KOPT-K1 (cell line): ENCODE measurements around the gene PTPRM.

Source experiments
- H3K27ac ChIP-seq: fragments of 200-600 bp; sonication (generic); 2 replicates; pipeline ENCODE4 v1.5.1; 2016; ENCODE audit warnings: antibody characterized with exemption, mild to moderate bottlenecking, low read depth, low read length; ENCODE audit not compliant: poor library complexity, severe bottlenecking
- H3K36me3 ChIP-seq: fragments of 200-600 bp; sonication (generic); 2 replicates; pipeline ENCODE4 v1.5.1; 2017; ENCODE audit warnings: antibody characterized with exemption, mild to moderate bottlenecking, low read length, moderate library complexity; ENCODE audit not compliant: insufficient read depth
- H3K9me3 ChIP-seq: fragments of 200-600 bp; sonication (generic); 2 replicates; pipeline ENCODE4 v1.5.1; 2017; ENCODE audit warnings: antibody characterized with exemption, low read length, mild to moderate bottlenecking; ENCODE audit not compliant: insufficient read depth, poor library complexity, severe bottlenecking

Gene PTPRM

DNA sequence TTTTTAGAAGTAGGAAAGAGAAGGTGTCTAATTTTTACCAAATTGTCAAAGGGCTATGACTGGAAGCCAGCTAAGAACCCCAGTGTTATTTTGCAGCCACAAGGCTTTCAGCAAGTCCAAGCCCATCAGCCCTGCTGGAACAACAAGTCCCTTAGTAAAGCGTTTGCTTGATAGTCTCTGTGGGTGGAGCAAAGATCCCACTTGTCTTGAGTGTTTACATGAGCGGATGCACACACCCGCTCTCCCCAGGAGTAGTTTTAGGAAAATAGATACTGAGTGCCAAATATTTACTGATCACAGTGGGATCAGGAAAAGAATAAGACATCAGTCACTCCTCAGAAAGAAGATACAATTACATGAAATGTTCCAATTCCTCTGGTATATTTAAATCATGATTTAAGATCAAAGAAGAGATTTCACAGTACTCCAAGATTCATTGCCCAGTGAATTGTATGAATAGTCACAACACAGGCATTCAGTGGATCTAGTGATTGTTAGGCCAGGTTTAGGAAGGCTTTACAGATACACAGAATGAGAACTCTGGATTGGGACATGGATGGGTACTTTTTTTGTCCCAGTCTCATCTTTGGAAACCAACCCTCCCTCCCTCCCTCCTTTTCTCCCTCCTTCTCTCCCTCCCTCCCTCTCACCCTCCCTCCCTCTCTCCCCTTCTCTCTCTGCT lies 514.9 kb downstream of the PTPRM start:
- Histone ChIP-seq H3K9me3 (no peaks in the 10 kb centered on the region), H3K36me3 (no peaks in the 10 kb centered on the region), H3K27ac (no peak overlapping the region)

DNA sequence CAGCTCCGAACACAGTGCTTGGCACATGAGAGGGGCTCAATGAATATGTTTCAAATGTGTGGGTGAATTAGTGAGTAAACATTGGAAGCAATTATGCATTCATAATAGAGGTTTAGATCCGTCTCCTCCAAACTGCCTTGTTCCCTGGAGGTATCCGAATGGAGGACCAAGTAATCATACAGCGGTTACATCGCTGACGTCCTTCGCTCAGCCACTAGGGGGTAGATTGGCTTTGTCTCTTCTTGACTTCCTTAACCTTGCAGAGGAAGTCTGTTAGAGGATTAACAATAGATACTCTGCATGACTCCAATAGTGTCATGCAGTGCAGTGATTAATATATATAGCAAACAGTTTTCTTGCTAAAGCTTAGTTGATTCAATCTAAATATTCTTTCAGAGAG lies 517.0 kb downstream of the PTPRM start:
- Histone ChIP-seq H3K36me3 (no peaks in the 10 kb centered on the region), H3K9me3 (no peaks in the 10 kb centered on the region), H3K27ac (no peak overlapping the region)

DNA sequence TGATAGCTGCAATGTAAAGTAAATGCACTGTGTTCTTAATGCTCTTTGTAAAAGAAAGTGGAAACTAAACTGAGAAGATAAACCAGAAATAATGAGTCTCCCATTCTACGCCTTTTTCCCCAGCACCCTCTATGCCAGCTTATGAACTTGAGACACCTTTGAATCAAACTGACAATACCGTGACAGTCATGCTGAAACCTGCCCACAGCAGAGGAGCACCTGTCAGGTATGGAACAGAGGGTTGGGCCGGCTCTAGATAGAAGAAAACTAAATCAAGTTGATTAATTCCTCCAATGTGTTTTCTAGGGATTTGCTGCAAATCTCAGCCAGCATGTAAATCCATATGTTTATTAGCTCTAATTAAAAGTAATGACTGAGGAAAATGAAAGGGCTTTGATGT lies 521.5 kb downstream of the PTPRM start:
- Histone ChIP-seq H3K36me3 (no peaks in the 10 kb centered on the region), H3K9me3 (no peaks in the 10 kb centered on the region), H3K27ac (no peak overlapping the region)

DNA sequence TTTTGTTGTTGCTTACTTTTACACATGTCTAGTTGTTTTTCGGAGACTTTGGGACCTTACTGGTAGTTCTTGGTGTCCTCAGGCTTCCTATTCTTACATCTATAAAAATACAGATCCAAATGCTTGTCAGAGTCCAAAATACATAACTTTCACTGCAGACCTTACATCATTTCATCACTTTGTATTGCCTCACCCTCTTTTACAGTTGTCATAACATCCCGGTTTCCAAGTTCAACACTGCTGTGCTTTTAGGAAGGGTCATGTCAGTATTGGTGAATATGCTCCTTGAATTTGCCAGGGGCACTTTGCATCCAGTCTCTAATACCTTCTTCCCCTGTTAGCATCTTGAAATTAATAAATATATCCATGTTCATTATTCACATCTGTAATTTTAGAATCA lies 523.9 kb downstream of the PTPRM start:
- H3K36me3 ChIP-seq, result no peaks in the 10 kb centered on the region
- no peaks in the 10 kb centered on the region for H3K9me3 ChIP-seq
- H3K27ac ChIP-seq, result no peak overlapping the region

DNA sequence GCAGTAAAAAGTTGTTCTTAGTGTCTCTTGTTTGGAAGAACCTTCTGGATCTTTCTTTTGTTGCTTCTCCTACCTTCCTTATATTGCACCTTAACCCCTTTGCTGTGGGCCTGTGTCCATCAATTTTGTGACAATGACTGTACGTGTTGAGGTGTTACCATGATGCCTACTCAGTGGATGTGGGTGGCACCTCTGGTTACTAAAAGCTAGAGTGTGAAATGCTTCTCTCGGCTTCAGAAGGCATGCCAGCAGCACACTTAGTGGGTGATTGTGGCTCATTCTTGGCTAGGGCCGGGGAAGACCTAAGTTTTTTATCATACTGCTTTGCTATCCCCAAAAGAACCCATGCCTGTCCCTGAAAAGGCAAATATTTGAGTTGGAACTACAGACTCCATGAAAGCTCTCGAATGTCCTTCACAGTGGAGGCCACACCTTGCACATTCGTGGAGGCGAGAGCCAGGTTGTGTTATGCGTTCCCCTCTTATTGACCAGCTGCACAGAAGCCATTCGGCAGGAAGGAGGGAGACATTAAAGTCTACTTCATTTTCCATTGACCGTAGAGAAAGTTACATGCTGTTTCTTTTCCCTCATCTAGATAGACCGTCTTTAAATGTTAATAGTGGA lies 528.9 kb downstream of the PTPRM start:
- Histone ChIP-seq H3K27ac (no peak overlapping the region), H3K9me3 (no peaks in the 10 kb centered on the region), H3K36me3 (no peaks in the 10 kb centered on the region)

DNA sequence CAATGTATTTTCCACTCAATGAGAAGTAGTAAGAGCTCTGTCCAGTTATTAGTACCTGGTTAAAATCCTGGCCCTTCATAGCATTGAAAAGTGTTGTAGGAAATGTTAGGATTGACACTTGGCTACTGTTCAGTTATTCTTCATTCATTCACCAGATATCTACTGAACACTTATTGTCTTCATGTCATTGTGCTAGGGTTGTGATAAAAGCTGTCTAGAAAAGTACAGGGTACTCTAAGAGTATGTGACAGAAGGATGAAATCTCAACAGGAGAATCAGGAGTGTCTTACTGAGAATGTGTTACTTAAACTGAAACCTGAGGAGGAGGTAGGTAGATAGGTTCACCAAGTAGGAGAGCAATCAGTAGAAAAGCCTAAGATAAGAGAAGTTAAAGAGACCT lies 530.3 kb downstream of the PTPRM start:
- no peak overlapping the region for H3K27ac ChIP-seq
- no peaks in the 10 kb centered on the region for H3K9me3 ChIP-seq
- no peaks in the 10 kb centered on the region for H3K36me3 ChIP-seq

DNA sequence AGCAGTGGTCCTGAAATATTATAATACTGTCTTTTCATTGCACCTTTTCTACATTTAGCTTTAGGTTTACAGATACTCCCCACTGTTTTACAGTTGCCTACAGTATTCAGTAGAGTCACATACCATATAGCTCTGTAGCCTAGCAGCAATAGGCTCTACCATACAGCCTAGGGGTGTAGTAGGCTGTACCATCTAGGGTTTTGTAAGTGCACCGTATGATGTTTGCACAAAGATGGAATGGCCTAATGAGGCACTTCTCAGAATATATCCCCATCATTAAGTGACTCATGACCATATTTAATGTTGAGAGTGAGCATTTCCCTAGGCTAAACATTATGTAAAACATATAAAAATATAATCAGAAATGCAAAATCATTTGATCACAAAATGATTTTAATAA lies 530.8 kb downstream of the PTPRM start:
- H3K27ac ChIP-seq, result no peak overlapping the region
- no peaks in the 10 kb centered on the region for H3K36me3 ChIP-seq
- H3K9me3 ChIP-seq, result no peaks in the 10 kb centered on the region

DNA sequence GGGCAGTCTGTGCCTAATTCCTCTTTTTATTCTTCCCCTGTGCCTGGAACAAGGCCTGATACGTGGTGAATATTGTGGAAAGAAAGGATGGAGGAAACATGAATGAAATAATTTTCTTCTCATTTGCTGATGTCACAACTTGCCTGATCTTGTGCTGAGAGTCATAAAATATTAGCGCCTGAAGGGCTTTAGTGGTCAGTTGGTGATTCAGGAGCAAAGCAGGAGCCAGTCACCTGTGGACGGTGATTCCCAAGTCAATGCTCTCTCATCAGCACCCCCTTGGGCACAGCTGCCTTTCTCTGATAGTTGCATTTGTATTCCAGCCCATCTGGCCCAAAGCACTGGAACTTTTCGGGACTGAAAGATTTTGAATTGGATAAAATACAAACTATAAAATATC lies 539.5 kb downstream of the PTPRM start:
- Histone ChIP-seq H3K36me3 (no peaks in the 10 kb centered on the region), H3K27ac (no peak overlapping the region), H3K9me3 (no peaks in the 10 kb centered on the region)

DNA sequence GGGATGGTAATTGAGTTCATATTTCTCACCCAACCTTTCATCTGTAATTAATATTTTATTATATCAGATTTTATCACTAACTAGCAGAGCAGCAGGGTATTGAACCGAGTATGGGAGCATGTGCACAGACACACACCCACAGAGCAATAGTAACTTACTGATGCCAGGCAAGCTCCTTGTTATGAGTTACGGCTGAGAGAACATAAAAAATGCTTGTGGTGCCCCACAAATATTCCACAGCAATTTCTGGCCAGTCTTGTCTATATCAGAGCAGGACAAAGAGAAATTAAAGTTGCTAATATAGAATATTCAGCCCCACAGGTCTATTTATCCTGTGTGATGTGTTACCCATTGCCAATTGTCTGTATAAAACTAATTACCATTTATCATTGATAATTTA lies 540.3 kb downstream of the PTPRM start:
- H3K36me3 ChIP-seq, result no peaks in the 10 kb centered on the region
- no peak overlapping the region for H3K27ac ChIP-seq

DNA sequence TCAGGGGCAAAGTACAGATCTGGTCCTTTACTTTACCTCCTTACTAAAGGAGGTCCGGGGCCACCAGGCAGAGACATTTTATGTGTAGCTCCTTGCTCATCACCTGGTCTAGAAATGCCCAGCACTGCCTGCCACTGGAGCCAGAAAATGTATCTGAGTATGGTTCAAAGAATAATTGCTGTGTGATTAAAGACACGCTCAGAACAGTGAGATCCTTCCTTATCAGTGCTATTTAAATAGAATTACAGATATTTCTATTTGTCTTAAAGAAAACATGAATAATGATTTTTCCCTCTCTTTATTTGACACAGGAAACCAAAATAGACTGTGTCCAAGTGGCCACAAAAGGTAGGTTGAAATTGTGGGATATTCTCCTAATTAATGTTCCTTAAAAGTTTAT lies 547.4 kb downstream of the PTPRM start:
- Histone ChIP-seq H3K9me3 (no peaks in the 10 kb centered on the region), H3K36me3 (no peaks in the 10 kb centered on the region), H3K27ac (no peak overlapping the region)

More for the DNA sequence above, 540.3 kb downstream of the PTPRM start:
- H3K9me3 ChIP-seq, result no peaks in the 10 kb centered on the region

DNA sequence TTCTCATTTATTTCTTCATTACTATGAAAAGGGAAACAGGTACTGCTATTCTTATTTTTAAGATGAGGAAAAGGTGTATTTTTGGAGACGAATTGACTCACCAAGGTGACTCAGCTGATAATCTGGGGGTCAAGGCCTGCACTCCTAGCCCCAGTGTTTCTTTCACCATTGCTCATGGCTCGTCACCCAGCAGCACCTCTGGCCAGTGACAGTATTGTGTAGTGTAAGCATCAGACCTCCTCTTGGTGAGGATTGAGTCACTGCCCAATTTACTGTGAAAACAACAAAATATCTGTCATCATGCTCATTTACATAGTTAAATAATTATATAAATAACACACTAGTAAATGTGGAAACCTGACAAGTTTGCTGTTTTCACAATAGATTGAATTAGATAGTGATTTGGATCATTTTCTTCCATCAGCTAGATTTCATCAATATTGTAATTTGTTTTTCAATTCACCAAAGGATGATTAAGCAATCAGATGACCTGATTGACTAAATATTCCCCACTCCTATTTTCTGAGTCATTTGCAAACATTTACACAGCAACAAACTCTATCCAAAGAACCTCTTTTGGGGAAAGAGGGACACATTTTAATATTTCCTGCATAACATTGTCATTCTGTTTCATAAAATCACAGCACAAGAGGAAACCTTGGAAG lies 549.4 kb downstream of the PTPRM start:
- H3K27ac ChIP-seq, result no peak overlapping the region
- H3K36me3 ChIP-seq, result no peaks in the 10 kb centered on the region
- no peaks in the 10 kb centered on the region for H3K9me3 ChIP-seq

DNA sequence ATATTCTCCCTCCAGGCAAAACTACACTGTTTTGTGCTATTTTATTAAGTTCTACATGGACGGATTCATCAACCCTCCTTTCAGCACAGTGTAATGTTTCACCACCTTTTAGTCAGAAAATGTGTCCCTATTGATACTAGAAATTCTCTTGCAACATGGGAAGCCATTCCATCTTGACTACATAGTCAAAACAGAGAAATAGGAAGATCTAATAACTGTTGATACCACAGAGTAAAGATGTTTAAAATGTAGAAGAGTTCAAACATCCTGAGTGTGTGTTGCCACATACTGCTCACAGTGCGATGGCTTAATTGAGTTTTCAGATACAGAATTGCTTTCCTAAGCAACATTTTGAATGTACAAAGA lies 549.9 kb downstream of the PTPRM start:
- H3K36me3 ChIP-seq, result no peaks in the 10 kb centered on the region
- H3K27ac ChIP-seq, result no peak overlapping the region
- no peaks in the 10 kb centered on the region for H3K9me3 ChIP-seq

DNA sequence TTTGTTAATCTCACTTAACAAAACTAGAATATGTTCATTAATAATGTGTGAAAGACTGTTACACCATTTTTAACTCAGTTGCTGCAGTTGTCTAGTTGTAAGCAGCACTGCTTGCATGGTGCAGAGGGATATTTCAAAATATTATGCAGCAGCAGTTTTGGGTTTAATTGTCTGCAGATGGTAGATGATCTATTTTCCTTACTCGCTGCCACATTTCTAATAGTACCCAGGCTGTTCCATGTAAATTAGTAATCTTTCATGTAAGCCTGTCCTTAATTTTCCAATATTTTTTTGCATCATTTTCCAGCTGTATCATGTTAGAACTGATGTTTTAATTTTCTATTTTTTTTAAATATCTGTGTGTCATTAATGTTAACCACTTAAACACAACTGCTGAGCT lies 554.0 kb downstream of the PTPRM start:
- no peak overlapping the region for H3K27ac ChIP-seq
- H3K36me3 ChIP-seq, result no peaks in the 10 kb centered on the region
- H3K9me3 ChIP-seq, result no peaks in the 10 kb centered on the region

DNA sequence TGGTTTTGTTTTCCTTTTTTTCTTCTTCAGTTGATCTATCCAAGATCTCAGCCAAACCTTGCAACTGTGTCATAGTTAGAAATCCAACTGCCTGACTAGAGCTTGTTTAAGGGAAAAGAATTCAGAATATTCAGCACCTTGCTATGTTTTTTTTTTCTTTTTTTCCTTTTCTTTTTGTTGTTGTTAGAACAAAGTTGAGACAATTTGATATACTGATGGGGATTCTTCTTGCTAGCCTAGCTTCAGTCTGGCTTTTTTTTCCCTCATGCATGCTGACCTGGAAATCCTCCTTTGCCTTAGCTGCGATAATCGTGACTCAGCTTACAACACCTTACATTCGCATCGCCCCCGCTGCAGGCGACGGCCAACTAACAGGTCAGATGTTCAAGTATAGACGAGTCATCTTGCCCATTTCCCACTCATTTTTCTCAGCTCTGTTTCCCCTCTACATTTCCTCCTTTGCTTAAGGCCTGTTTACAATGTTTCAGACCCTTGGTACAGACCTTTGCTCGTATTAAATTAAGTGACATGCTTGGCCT lies 554.9 kb downstream of the PTPRM start:
- Histone ChIP-seq H3K36me3 (no peaks in the 10 kb centered on the region), H3K9me3 (no peaks in the 10 kb centered on the region), H3K27ac (no peak overlapping the region)

DNA sequence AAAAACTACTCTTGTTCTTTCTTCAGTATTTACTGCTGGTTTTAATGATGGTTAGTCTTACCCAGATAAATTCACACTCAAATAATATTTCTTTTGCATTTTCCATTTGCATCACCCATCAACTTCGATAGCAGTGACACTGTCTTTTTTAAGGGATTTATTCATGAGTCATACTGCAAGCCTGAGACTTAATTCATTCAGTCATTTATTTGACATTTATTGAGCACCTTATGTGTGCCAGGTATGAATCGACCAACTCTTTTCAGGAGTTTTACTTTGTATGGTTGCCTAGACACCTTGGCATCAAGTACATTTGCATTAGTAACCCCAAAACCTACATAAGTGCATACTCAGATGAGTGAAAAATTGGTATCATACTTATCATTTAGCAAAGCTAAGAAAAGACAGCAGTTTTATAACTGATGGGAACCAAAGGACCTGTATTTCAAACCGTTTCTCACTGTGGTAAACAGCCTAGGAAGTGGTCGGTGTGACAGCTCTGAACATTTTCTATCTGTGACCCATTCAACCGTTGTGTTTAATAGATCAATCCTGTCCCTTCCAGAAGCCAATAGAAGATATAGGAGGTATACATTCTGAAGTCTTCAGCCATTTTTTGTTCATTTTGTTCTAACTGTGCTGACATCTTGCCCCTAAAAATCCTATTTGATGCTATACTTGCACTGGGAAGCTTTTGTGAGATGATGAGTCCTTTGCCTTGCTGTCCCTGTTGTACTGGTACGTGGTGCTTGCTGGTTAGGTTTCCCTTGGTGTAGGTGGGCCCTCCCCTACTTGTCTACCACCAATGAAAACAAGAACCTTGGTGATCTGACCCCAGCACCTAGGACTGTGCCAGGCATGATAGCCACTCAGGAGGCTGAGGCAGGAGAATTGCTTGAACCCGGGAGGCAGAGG lies 557.4 kb downstream of the PTPRM start:
- Histone ChIP-seq H3K27ac (no peak overlapping the region), H3K36me3 (no peaks in the 10 kb centered on the region), H3K9me3 (no peaks in the 10 kb centered on the region)
